Measurements from ENCODE around the gene FARS2.

DNA sequence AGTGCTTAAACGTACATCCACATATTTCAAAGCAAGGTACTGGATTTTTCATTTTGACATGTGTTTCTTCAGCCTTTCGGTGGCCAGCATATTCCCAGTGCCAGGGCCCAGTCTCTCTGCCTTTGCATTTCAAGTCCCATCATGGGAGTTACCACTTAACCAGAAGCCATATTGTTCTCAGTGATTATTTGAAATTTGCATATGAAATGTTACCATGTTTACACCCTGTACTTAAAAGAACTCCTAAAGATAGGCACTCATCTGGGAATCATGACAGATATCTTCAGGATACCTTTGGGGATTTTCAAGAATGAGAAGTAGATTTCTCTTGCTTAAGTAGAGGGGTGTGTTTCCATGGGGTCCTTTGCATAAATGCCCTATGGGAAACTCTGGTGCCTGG is 377.9 kb downstream of the FARS2 start:
- TF ChIP-seq, protein P1, sequence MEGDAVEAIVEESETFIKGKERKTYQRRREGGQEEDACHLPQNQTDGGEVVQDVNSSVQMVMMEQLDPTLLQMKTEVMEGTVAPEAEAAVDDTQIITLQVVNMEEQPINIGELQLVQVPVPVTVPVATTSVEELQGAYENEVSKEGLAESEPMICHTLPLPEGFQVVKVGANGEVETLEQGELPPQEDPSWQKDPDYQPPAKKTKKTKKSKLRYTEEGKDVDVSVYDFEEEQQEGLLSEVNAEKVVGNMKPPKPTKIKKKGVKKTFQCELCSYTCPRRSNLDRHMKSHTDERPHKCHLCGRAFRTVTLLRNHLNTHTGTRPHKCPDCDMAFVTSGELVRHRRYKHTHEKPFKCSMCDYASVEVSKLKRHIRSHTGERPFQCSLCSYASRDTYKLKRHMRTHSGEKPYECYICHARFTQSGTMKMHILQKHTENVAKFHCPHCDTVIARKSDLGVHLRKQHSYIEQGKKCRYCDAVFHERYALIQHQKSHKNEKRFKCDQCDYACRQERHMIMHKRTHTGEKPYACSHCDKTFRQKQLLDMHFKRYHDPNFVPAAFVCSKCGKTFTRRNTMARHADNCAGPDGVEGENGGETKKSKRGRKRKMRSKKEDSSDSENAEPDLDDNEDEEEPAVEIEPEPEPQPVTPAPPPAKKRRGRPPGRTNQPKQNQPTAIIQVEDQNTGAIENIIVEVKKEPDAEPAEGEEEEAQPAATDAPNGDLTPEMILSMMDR (IDR thresholded peaks at IDR 0.05) = no peak
- TF ChIP-seq POLR2A (IDR thresholded peaks at IDR 0.05) (no peak), EP300 (IDR thresholded peaks at IDR 0.05; ENCODE audit: low read depth) (no peak)

Data from transverse colon (tissue), 3 donors.